HL-60 (cell line): ENCODE data around the gene STARD3.

ENCODE experiments used
- DNase-seq, 2 experiments: peaks; one replicate each; pipeline ENCODE4 v3.0.0-alpha.2; 2010 to 2020; ENCODE audit warnings: low read depth in 1 of 2, low spot score in 1 of 2
- H3K27ac ChIP-seq: fragments of 250-450 bp; sonication (Bioruptor Pico); replicated peaks from 2 replicates; pipeline ENCODE4 v1.5.1; 2020; ENCODE audit warnings: mild to moderate bottlenecking, moderate library complexity
- H3K27me3 ChIP-seq: fragments of 250-450 bp; sonication (Bioruptor Pico); 2 replicates; pipeline ENCODE4 v1.5.1; 2021; ENCODE audit warnings: mild to moderate bottlenecking, moderate library complexity; ENCODE audit not compliant: insufficient read depth, poor library complexity, severe bottlenecking
- H3K4me3 ChIP-seq: replicated peaks from 2 replicates; pipeline ENCODE4 v1.5.1; 2011; ENCODE audit warnings: mild to moderate bottlenecking, control low read depth, low read length; ENCODE audit not compliant: insufficient read depth
- GABPA ChIP-seq: IDR thresholded peaks from 2 replicates; pipeline ENCODE4 v1.6.1; 2012; ENCODE audit warnings: low read depth
- POLR2AphosphoS5 ChIP-seq: IDR thresholded peaks from 2 replicates; pipeline ENCODE4 v1.6.1; 2012; ENCODE audit warnings: low read depth
- REST ChIP-seq: IDR thresholded peaks from 2 replicates; pipeline ENCODE4 v1.6.1; 2012; ENCODE audit warnings: low read depth; ENCODE audit not compliant: insufficient replicate concordance
- SPI1 ChIP-seq: IDR thresholded peaks from 2 replicates; pipeline ENCODE4 v1.6.1; 2012; ENCODE audit warnings: low read depth, mild to moderate bottlenecking, borderline replicate concordance
- TF ChIP-seq, protein P1 (sequence below): IDR thresholded peaks from one replicate; pipeline ENCODE4 v1.5.1; 2011; ENCODE audit warnings: low read length, control low read depth, inconsistent platforms; ENCODE audit not compliant: insufficient read depth

The STARD3 gene

DNA sequence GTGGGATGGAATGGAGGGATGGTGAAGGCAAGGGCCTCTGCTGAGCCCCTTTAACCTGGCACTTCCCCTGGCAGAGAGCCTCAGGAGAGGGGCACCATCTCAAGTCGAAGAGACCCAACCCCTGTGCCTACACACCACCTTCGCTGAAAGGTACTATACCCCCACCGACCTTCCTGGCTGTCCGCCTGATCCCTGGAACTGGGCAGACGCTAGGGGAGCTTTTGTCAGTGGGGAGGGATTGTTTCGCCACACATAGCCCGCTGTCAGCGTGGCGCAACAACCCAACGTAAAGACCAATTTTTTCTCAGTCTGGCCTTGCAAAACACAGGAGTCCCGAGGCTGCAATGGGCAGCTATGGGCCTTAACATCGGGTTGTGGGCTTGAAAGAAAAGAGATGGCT is 7.0 kb upstream of the STARD3 start:
- Histone ChIP-seq H3K4me3 (no peak overlapping the region), H3K27ac (peak overlapping the region; percentile 57), H3K27me3 (peaks cover 7% of the 10 kb centered on the region)
- peak; percentile 74 to 89 for DNase-seq
- TF ChIP-seq, protein P1, sequence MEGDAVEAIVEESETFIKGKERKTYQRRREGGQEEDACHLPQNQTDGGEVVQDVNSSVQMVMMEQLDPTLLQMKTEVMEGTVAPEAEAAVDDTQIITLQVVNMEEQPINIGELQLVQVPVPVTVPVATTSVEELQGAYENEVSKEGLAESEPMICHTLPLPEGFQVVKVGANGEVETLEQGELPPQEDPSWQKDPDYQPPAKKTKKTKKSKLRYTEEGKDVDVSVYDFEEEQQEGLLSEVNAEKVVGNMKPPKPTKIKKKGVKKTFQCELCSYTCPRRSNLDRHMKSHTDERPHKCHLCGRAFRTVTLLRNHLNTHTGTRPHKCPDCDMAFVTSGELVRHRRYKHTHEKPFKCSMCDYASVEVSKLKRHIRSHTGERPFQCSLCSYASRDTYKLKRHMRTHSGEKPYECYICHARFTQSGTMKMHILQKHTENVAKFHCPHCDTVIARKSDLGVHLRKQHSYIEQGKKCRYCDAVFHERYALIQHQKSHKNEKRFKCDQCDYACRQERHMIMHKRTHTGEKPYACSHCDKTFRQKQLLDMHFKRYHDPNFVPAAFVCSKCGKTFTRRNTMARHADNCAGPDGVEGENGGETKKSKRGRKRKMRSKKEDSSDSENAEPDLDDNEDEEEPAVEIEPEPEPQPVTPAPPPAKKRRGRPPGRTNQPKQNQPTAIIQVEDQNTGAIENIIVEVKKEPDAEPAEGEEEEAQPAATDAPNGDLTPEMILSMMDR, result peak; percentile 21
- TF ChIP-seq POLR2AphosphoS5 (peak; percentile 63), SPI1 (no peak)

DNA sequence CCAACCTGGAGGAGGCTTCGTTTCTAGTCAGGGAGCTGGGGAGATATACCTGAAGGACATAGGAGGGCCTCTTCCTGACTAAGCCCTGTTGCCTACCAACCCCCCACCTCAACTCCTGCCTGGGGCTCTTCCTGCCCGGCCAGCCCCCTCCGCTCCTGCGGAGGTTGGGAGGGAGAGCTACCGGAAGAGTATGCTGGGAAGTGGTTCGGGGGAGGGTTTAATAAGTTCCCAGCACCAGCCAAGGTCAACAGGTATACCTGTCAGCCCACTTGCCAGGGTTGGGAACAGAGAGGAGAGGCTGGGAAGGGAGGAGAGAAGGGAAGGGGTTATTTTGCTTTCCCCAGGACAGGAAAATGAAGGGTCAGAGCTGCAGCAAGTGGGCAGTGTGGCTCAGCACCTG is 5.5 kb upstream of the STARD3 start:
- no peak for TF ChIP-seq POLR2AphosphoS5
- no peak for TF ChIP-seq REST
- TF ChIP-seq, protein P1, result no peak
- TF ChIP-seq GABPA, result no peak
- no peak for TF ChIP-seq SPI1
- peaks cover 5% of the 10 kb centered on the region for H3K27me3 ChIP-seq
- H3K27ac ChIP-seq, result peak overlapping the region; percentile 77
- H3K4me3 ChIP-seq, result no peak overlapping the region
- no peak for DNase-seq

GRCh38 chr17:39632153-39632941 is 4.6 kb upstream of the STARD3 start:
- peak in 1 of 2 experiments; percentile 79 for DNase-seq
- H3K27me3 ChIP-seq, result no peaks in the 10 kb centered on the region
- H3K4me3 ChIP-seq, result no peak overlapping the region
- H3K27ac ChIP-seq, result peak overlapping the region; percentile 77
- TF ChIP-seq, protein P1, result no peak
- TF ChIP-seq POLR2AphosphoS5, result peak; percentile 45; the same call in 1 of the 2 replicates

- no peaks in the 10 kb centered on the region for H3K27me3 ChIP-seq
These were observed 3.3 kb upstream of the STARD3 start for GRCh38 chr17:39633570-39634183.

More at GRCh38 chr17:39633570-39634183, 3.3 kb upstream of the STARD3 start:
- H3K27ac ChIP-seq, result no peak overlapping the region
- no peak overlapping the region for H3K4me3 ChIP-seq
- no peak for TF ChIP-seq REST
- TF ChIP-seq SPI1, result no peak
- no peak for TF ChIP-seq GABPA
- no peak for TF ChIP-seq POLR2AphosphoS5
- TF ChIP-seq, protein P1, result no peak
- no peak for DNase-seq
